PC-3 (cell line): ENCODE results near the gene TMC1.

Experiments
- CTCF ChIP-seq: fragments of 300-600 bp; sonication (generic); conservative IDR thresholded peaks from 2 replicates; pipeline ENCODE4 v1.5.1; 2017; ENCODE audit warnings: antibody characterized with exemption, low read depth, mild to moderate bottlenecking, low read length
- EZH2 ChIP-seq: fragments of 300-600 bp; sonication (generic); IDR thresholded peaks from one replicate; pipeline ENCODE4 v1.6.1; 2017; ENCODE audit warnings: antibody characterized with exemption, mild to moderate bottlenecking, low read length; ENCODE audit not compliant: unreplicated experiment
- EZH2phosphoT487 ChIP-seq: fragments of 300-600 bp; sonication (generic); IDR thresholded peaks from 2 replicates; pipeline ENCODE4 v1.6.1; 2018; ENCODE audit warnings: mild to moderate bottlenecking, antibody characterized with exemption, low read length, borderline replicate concordance

DNA sequence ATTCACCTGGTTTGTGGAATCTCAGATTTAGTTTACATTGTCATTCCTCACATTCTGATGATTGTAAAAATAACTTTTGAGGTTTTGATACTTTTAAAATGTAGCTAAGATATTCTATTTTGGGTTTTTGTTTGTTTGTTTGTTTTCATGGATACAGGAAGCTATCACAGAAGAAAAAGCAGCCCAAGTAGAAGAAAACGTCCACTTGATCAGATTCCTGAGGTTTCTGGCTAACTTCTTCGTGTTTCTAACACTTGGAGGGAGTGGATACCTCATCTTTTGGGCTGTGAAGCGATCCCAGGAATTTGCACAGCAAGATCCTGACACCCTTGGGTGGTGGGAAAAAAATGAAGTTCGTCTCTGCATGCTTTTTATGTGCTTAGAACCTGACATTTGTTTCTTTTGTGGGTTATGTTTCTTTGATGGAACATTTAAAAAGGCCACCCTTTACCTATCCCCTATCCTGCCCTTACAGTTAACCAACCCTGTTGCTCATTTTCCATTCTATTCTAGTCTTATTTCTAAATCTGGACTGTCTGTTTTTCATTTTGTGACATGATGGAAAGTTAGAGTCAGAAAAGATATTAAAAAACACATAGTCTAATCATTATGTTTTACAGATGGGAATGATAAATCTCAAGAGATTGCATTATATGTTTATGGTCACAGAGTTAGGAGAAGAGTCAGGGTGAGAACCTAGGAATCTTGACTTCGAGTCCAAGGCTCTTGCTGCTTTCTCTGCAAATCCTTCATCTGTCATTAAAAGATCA lies 267.7 kb downstream of the TMC1 start:
- TF ChIP-seq CTCF = no peak
- TF ChIP-seq EZH2phosphoT487 = no peak
- TF ChIP-seq EZH2 = no peak
